ENCODE results near the gene RAD51C.
"Not testable (repeated sequence)": the region's sequence is repeated elsewhere in the genome, so short reads cannot be mapped to it uniquely, and the experiment has no call there.

The RAD51C gene

DNA sequence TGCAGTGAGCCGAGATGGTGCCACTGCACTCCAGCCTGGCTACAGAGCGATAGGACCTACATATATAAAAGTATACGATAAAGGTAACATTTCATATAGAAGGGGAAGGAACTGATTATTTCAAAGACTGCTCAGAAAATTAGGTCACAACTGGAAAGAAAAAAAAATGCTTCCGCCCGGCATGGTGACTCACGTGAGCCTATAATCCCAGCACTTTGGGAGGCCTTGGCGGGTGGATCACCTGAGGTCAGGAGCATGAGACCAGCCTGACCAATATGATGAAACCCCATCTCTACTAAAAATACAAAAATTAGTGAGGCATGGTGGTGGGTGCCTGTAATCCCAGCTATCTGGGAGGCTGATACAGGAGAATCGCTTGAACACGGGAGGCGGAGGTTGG, 8.4 kb upstream of the RAD51C start:
- in situ Hi-C loops (cut with MboI; ENCODE audit: low sequenced_read_pairs) = no loop called here

DNA sequence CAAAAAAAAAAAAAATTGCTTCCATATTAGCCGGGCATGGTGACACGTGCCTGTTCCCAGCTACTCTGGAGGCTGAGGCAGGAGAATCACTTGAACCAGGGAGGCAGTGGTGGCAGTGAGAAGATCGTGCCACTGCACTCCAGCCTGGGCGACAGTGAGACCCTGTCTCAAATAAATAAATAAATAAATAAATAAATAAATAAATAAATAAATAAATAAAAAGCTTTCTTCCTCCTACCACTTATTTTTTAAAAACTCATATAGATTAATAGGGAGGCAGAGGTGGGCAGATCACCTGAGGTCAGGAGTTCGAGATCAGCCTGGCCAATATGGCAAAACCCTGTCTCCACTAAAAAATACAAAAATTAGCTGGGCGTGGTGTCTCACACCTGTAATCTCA, 7.9 kb upstream of the RAD51C start:
- in situ Hi-C loops (cut with MboI; ENCODE audit: low sequenced_read_pairs) = not testable (repeated sequence)

DNA sequence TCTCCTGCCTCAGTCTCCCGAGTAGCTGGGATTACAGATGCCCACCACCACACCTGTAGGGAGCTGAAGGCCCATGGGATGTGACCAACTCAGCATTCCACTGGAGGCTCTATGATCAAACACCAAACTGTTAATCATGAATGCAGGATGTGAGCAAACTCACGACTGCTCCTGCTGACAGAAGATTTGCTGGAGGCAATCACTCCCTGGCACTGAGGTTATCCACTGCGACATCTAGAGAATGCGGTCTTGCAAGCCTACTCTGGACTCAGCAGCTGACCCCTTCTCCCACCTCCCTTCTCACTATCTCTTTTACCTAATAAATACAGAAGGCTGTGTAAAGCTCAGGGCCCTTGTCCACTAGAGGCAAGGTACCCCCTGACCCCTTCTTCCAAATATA, 5.4 kb upstream of the RAD51C start:
- in situ Hi-C loops (cut with MboI; ENCODE audit: low sequenced_read_pairs) = no loop called here

- in situ Hi-C loops (cut with MboI; ENCODE audit: low sequenced_read_pairs) = no loop called here
These were observed 3.9 kb upstream of the RAD51C start for GRCh38 chr17:58688521-58688920.

GRCh38 chr17:58690033-58690432, 2.4 kb upstream of the RAD51C start:
- in situ Hi-C loops (cut with MboI; ENCODE audit: low sequenced_read_pairs) = not testable (repeated sequence)

DNA sequence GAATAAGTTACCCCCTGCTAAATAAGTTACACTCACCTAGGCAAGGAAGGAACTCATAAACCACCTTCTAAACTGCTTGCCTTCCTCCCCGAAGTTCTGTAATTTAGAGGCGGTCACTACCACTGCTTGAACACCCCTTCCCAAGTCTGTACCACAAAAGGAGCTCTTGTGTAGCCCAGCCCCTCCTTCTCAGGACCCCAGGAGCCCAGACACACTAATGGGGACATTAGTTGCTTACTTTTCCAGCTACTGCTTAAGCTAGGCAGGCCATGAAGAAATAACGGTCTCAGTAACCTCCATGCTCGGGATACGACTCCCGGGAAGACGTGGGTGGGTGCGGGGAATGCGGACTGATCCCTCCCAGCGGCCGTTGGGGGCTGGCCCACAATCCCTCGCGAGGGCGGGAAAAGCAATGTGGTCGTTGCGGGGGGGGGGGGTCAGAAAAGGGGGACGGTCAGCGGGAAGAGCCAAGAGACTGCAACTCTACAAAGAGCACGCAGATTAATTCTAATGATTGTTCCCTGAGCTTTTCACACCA, 632 bp upstream of the RAD51C start, which contains the start of gene TEX14:
TSS of gene TEX14 (minus strand) at position 345 of the 538 bp plus-strand sequence. CDS start 40,044 bp downstream, outside the sequence.
- in situ Hi-C loops (cut with MboI; ENCODE audit: low sequenced_read_pairs) = no loop called here

DNA sequence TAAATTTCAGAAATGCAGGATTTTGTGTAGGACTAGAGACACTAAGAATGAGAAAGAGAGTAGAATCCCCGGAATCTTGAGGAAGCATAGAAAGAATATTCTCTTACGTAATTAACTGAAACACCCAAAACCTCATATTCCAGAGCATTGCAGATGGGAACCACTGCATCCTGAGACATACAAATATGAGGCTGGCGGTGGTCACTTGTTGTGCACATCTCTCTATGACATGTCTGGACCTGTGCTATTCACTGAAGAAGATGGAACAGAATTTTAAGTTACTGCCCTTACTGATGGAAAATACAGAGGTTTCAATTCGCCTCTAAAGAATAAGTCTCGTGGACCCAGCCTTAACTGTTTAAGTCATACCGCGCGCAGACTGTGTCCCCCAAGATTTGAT, 806 bp downstream of the RAD51C start:
- in situ Hi-C loops (cut with MboI; ENCODE audit: low sequenced_read_pairs) = no loop called here

- in situ Hi-C loops (cut with MboI; ENCODE audit: low sequenced_read_pairs) = no loop called here
These were observed 1.3 kb downstream of the RAD51C start for GRCh38 chr17:58693751-58694150.

- in situ Hi-C loops (cut with MboI; ENCODE audit: low sequenced_read_pairs) = no loop called here
These were observed 1.9 kb downstream of the RAD51C start for GRCh38 chr17:58694302-58694701.

GRCh38 chr17:58694826-58695225, 2.4 kb downstream of the RAD51C start:
- in situ Hi-C loops (cut with MboI; ENCODE audit: low sequenced_read_pairs) = no loop called here

GRCh38 chr17:58699771-58700170, 7.4 kb downstream of the RAD51C start:
- in situ Hi-C loops (cut with MboI; ENCODE audit: low sequenced_read_pairs) = no loop called here

GRCh38 chr17:58702045-58702476, 9.7 kb downstream of the RAD51C start:
- in situ Hi-C loops (cut with MboI; ENCODE audit: low sequenced_read_pairs) = no loop called here

GRCh38 chr17:58702708-58703107, 10.3 kb downstream of the RAD51C start:
- in situ Hi-C loops (cut with MboI; ENCODE audit: low sequenced_read_pairs) = no loop called here

DNA sequence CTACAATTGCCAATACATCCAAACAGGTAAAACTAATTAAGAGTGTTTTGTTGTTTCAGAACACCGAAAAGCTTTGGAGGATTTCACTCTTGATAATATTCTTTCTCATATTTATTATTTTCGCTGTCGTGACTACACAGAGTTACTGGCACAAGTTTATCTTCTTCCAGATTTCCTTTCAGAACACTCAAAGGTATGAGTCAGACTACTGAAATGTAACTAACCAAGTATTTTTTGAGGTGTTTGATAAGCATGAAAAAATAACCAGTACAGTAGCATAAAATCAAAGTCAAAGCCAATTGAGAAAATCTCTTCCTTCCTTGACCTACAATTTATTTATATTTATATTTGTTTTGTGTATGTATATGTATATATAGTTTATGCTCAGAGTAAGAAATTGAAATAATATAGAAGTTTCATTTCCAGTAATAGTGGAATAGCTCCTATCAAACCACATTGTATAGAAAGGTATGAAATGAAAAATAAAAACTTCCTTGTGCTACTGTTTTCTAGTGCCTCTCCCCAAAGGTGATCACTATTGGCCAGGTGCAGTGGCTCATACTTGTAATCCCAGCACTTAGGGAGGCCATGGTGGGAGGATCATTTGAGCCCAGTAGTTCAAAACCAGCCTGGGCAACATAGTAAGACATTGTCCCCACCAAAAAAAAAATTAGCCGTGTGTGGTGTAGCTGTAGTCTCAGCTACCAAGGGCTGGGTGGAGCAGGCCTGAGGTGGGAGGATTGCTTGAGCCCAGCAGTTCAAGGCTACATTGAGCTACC, 10.9 kb downstream of the RAD51C start:
- in situ Hi-C loops (cut with MboI; ENCODE audit: low sequenced_read_pairs) = no loop called here

- in situ Hi-C loops (cut with MboI; ENCODE audit: low sequenced_read_pairs) = no loop called here
These were observed 11.5 kb downstream of the RAD51C start for GRCh38 chr17:58703916-58704286.

DNA sequence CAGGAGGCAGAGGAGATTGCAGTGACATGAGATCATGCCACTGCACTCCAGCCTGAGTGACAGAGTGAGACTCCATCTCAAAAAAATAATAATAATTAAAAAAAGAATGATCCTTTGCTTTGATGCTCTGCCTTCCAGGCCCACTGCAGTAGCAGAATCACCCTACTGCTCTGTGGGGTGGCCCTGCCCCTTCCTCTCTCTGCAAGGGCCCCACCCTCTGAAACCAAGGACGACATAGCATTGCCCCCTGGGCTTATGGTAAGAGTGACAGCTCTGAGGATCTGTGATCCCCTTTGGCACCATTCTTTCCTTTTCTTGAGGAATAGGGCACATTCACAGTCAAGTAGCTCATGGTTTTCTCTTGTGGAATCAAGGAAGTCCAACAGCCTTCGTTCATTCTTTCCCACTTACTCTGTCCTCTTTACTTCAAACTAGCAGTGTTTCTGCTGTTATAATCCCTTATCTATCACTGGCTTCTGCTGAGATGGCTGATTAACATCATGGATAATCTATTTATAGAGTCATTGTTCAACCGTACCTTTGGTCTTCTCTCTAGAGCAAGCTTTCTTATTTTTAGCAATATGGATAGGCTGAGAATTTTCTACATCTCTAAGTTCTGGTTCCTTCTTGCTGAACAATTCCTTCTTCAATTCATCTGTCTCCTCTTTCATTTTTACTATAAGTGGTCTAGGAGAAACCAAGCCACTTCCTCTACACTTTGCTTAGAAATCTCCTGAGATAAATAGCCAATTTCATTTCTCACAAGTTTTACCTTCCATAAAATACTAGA, 14.1 kb downstream of the RAD51C start:
- in situ Hi-C loops (cut with MboI; ENCODE audit: low sequenced_read_pairs) = no loop called here

DNA sequence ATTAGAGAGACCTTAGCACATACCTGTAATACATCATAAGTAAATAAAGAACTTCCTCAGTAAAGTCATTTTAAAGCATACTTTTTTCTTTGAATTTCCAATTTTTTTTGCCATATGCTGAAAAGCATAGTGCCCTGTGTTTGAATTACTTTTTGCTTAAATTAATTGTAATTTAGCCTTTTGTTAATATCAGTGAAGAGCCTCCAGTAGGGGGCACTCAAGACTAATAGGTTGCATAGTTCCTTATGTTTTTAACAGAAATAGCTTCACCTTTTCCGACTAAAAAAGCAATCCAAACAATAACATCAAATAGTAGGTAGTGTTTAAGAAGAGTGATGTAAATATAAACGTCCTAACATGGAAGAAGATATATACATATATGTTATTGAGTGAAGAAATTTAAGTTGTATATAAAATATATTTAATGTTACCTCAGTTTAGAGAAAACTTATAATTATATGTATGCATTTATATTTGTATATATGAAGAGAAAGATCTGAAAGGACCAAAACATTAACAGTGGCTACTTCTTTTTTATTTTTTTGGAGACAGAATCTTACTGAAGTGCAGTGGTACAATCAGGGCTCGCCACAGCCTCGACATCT, 18.6 kb downstream of the RAD51C start:
- in situ Hi-C loops (cut with MboI; ENCODE audit: low sequenced_read_pairs) = loop anchor here (10.0 kb wide), 1 partner anchor 294 kb away; no protein-coding TSS in a partner anchor

- in situ Hi-C loops (cut with MboI; ENCODE audit: low sequenced_read_pairs) = no loop called here
These were observed 29.9 kb downstream of the RAD51C start for GRCh38 chr17:58722274-58722673.

DNA sequence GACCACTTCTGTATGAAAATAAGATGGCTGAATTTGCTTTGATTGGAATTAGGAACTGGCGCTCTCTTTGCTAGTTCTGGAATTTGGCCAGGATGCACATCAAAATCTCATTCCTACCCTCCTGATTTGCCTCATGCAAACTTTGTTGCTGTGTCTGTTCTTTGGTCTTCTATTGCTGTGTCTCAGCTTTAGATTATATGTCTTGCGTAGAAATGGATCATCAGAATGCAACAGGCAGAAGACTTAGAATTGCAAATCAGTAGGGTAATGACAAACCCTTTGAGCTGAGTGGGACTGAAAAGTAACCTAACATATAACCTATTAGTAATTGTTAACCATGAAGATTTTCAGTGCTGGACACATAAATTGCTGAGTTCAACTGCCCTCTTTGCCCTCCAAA, 30.3 kb downstream of the RAD51C start:
- in situ Hi-C loops (cut with MboI; ENCODE audit: low sequenced_read_pairs) = no loop called here

DNA sequence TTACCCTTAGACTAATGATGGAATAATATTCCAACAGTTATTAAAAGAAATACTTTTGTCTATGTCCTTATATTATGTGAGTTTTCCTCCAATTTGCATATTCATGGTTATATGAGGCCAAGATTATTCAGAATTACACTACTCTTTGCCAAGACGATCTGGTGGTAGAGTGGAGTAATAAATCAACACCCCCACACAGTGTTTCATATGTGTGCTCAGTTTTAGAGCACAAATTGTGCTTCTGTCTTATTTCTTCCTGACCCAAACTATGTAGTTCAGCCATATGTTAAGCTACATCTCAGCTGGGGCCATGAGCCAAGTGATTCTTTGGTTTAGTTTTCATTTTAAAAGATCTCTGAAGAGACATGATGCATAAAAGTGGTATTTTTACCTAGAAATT, 36.4 kb downstream of the RAD51C start:
- in situ Hi-C loops (cut with MboI; ENCODE audit: low sequenced_read_pairs) = no loop called here

GRCh38 chr17:58730937-58731336, 38.5 kb downstream of the RAD51C start:
- in situ Hi-C loops (cut with MboI; ENCODE audit: low sequenced_read_pairs) = no loop called here
